Measurements from ENCODE around the gene VCAN.

Gene VCAN

DNA sequence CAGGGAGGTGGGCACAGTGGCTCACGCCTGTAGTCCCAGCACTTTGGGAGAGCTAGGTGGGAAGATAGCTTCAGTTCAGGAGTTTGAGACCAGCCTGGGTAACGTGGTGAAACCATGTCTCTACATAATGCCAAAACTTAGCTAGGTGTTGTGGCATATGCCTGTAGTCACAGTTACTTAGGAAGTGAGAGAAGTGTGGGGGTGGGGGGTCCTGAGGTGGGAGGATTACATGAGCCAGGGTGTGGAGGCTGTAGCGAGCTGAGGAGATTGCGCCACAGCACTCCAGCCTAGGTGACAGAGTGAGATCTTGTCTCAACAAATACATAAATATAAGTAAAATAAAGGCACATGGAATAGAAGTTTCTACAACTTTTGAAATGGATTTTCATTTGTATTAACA is 23.1 kb downstream of the VCAN start:
- no peak for DNase-seq

DNA sequence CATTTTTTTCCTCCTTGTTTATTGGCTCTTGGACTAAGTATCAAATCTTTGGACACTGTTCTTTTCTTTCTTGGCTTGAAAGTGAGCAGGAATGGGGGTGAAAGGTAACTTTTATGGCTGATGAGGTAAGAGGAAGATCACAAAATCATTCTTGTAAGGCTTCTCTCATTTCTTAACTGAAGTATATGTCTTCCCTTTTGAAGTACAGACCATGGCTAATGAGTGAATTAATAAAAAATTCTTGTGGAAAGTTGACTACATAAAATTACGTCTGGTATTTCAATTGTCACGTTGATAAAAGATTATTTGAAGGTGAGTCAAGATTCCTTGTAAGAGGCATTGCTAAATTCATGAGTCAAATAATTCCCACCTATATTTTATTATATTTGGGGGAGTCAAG is 25.1 kb downstream of the VCAN start:
- DNase-seq = no peak

DNA sequence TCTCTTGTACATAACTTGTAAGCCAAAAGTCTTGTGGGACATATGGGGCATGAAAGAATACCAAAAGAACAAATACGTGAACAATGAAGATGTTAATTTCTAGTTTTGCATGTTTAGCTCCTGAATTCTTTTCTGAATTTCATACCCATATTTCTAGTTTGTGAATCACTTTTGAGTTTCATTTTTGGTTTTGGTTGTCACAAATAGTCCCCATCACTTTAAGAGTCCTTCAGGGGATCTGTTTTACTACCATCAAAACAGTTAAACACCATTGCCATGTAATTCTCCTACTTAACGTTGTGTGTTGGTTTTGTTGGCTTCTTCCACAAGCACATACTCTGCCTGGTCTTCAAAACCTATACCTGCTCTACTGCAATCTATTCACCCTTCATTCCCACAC is 27.0 kb downstream of the VCAN start:
- no peak for DNase-seq

DNA sequence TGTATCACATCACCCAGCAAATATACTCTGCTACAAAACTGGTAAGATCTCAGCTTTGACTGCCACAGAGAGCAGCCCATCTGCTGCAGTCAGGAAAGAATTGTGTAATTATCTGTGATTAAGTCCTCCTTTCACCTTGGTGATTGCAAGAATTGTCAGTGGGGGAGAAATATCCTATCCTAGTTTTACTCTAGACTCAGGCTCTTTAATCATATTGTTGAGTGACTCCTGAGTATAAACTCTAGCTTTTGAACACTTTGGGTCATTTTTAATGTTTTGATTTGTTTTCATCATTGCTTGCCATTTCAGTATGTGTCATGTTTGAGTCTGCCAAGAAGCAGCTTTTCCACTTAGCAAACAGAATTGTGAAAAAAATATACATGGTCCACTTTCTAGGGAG is 32.1 kb downstream of the VCAN start:
- no peak for DNase-seq

DNA sequence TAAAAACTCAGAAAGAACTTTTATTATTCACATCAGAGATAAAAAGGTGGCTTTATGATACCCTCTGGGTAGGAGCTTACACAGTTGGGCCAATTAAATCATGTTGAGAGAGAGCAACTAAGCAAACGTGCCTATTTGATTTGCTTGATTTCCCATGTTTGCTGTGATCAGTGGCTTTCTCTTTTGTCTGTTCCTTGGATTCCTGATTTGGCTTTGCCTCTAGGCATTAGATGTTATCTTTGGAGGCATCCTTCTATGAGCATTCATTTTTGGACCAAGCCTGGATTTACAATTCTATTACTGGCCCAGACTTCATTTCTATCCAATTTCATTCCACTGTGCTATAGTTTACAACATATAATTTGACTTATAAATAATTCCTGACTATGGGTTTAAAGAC is 35.9 kb downstream of the VCAN start:
- no peak for DNase-seq

DNA sequence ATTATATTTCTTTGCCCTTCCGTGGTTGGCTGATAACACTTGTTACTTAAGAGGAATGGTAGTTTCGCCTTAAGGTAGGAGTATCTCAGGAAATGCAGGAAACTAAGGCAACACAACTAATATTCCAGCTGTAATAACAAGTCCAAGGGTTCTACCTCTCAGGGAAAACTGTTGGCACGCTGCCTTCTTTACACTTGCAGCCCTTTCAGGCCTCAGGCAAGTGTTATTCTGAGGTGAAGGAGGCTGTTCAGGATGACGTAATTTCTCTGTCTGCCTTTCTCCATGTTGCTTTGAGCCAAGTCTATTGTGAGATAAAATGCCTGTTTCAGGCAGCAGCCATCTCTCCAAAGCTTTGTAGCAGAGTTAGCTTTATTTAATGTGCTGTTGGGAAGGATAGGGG is 38.0 kb downstream of the VCAN start:
- DNase-seq = peak in 6 of 51 donors; percentile 1 to 16 (median 3)

DNA sequence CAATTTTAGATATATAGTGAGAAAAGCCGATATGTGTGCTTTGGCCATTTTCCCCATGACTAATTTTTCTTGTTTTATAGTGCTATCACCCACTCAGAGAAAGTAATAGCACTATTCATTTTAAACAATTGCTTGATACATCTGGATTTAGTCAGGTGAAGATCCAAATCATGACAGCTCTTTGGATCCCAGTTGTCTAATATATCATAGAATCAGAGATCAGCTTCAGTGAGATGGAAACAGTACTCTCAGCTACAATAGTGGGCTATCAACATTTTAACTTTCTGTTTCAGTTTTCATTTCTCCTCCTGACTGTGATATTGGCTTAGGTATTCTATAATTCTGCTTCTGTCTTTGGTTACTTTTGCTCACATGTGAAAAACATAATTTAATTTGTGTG is 38.7 kb downstream of the VCAN start:
- no peak for DNase-seq

DNA sequence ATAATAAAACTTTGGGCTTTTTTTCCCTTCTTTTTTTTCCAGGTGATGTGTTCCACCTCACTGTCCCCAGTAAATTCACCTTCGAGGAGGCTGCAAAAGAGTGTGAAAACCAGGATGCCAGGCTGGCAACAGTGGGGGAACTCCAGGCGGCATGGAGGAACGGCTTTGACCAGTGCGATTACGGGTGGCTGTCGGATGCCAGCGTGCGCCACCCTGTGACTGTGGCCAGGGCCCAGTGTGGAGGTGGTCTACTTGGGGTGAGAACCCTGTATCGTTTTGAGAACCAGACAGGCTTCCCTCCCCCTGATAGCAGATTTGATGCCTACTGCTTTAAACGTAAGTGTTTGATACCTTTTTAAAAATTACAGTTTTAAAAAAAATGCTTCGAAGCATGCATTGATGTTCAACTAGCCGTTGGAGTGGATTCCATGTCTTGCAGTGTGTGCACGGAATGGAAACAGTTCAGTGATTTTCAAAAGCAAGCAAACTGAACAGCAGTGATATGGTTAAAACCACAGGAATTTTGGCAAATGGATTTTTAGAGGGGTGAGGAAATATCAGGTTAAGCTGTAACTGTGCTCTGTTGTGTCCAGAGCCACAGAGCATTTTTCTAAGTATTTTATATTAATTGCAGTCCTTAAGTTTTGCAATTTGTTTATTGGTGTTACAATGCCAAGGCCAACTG is 40.7 kb downstream of the VCAN start:
- no peak for DNase-seq

DNA sequence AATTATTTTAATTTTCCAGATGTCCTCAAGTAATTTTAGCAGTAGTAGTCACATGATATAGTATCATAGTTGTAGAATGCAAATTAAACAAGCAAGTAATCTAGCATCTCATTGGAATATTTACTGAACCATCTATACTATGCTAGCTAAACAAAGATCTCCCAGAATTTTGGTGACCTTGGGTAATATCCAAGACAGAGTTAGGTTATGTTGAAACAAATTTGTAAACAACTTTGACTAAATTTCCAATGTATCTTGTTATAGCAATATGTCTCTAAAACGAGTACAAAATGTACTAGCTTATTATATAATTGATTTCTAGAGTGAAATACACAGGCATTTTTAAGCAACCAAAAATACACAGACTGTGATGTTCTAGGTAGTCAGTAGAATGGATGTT is 41.5 kb downstream of the VCAN start:
- no peak for DNase-seq

DNA sequence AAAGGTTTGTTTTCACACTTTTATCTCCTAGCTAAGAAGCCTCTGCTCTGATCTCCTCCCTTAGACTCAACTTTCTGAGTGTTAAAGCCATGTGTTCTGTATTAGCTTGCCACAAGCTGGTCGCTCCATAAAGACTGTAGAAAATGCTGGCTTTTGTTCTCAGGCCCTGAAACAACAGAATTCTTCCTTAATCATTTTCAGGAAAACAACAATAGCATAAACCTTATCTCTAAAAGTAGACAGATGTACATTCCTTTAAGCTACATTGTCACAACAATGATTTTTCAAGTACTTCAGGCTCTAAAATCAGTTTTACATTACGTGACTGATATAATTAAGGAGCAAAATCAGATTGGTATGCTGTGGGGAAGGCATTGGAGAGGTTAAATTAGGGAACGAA is 41.9 kb downstream of the VCAN start:
- no peak for DNase-seq

DNA sequence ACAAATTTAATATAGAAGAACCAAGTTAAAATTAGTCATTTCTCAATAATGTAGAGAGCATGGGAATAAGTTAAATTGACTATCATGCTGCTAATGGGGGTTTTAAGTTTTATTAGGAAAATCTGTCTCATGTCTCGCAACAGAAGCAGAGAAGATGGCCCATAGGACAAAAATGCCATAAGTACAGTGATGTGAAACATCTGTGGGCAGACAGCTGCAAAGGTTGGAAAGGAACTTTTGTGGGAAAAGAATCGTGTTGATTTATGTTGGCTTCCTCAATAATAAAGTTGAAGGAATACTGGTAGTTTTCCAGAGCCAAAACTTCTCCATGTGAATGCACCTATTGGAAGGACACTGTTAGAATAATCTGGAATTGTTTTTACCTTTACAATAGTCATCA is 44.8 kb downstream of the VCAN start:
- no peak for DNase-seq

DNA sequence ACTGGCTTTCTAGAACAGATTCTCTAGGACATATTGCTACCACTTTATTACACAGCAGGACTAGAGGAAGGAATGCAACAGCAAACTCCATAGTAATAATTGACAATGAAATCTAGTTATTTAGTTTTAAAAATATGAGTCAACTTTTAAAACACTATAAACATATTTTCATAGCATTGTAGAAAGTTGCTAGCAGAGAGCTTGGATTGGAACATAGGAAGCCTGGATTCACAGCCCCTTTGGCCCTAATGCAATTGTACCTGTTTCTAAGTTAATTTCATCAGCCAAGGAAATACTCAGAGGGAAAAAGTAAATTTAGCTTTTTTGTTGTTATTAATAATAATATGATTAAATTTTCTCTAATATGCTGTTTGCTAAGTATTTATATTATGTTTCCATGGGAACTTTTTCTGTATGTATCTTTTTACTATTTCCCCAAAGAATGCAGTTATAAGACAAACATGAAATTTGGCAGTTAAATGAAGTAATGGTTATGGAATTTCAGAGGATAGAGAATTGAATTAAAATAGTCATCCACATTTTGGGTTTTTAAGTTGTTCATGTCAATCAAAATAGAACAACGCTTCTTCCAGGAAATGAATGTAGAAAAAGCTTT is 45.6 kb downstream of the VCAN start:
- no peak for DNase-seq

DNA sequence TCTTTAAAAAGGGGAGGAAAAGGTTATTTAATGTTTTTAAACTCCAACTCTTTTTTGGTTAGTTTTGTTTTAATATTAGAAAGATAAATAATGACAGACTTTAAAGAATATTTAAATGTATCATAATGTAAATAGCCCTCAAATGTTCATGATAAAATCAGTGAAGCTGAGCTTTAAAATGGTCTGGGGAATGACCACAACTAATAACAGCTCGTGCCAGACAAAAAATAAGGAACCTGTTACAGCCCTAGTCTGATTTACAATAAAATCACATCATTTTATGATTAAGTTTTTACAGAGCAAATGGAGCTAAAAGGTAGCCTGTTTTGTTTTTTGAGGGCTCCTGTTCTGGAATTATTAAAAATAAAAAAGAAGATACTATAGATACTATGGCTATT is 46.1 kb downstream of the VCAN start:
- no peak for DNase-seq

DNA sequence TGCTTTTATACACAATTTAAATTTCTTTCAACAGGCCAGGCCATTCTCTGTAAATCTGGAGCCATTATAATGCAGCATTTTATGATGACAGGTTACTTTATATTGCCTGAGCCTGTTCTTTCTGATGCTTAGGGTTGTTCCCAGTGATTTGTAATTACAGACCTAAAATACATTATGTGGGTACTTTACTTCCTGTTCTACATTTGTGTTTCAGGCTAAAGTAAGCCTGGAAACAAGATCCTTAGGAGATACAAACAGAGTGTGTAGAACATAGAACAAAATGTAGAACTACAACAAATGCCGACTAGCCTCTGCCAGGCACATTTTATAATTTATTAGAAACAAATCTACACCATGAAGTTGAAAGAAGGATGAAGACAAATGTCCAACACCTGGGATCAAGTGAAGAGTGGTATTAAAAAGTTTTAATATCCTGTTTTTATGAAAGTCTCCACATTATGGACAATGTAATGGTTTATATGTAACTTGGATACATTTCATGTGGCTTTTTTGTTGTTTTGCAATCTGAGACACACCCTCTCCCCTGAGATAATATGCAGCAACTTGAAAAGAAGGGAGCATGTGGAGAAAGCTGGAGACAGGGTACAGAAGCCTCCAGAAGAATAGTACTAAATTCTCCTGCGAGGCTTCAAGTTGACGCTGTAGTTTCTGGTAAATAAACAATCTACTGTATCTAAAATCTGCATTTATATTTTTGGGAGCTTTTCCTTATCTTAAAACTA is 46.9 kb downstream of the VCAN start:
- no peak for DNase-seq

DNA sequence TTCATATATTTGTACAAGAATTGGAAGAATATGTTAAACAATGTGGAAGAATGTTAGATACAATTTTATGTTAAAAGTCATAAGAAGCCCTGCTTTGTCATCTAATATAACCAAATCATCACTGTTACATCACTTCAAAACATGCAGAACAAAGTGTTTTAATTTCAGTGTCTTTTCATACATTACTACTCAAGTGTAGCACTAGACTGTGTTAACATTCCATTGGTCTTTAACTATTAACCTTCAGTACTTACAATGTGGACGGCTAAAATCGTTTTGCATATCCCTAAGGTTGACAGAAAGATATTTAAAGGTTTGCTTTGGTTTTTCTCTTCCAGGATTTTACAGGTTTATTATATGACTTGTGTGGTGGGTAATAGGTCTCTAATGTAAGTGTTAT is 50.9 kb downstream of the VCAN start:
- DNase-seq = no peak

DNA sequence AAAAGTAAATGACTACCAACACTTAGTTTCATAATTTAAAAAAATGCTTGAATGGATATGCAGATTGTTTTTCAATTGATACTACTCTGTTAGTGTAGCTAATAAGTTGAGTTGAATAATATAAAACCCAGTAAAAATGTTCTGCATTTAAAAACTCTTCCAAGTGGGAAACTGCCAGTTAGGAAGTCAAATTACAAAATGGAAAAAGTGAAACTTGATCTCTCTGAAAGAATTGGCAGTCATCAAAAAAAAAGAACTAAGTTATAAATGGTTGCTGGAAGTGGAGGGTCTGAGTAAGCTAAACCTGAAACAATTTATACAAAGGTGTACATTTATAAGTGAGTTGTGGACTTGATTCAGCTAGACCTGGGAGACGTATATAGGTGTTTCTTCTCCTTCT is 52.4 kb downstream of the VCAN start:
- DNase-seq = no peak

DNA sequence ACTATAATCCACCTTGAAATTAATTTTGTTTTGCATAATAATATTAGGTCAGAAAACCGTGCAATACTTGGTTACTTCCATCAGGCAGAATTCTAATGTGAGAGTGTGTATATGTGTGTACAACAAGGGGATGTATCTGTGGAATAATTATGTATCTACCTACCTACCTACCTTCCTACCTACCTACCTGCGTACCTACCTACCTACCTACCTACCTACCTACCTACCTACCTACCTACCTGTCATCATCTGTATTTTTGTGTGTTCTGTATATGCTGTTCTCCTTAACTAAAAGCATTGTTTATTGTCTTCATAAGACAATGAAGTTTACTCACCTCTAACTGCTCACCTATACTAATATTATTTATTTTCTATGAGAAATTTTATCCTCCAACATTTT is 52.8 kb downstream of the VCAN start:
- DNase-seq = no peak

DNA sequence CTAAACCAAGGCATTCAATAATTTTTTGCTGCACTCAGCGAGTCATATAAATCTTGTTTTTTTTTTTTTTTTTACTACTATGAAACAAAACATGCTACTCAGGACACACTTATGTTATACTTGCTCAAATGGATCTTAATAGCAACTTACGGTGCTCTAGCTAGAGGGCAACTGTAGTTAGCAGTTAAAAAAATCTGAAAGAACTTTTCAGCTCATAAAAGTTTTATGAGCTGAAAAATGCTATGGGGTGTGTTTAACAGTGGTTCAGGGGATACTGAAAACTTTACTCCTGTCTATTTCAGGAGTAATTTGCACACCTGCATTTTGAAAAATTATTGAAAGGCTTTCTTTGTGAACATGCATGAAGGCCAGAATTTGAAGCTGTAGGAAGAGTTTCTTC is 53.4 kb downstream of the VCAN start:
- DNase-seq = no peak

DNA sequence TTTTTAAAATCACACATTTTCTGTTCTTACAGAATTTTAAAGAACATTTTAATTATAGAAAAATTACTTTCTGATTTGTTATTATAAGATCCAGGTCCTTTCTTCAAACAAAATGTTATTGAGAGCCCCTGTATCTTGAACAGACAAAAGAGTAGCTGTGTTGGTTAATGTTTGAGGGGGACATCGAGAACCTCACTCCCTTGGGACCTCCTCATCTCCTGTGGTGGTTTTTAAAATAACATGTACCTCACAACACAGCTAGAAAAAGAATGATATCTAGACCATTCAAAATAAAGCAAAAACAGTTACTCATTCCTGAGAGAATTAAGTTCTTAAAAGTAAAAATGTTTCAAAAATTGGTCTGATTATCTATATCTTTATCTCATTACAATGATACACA is 54.7 kb downstream of the VCAN start:
- DNase-seq = no peak

DNA sequence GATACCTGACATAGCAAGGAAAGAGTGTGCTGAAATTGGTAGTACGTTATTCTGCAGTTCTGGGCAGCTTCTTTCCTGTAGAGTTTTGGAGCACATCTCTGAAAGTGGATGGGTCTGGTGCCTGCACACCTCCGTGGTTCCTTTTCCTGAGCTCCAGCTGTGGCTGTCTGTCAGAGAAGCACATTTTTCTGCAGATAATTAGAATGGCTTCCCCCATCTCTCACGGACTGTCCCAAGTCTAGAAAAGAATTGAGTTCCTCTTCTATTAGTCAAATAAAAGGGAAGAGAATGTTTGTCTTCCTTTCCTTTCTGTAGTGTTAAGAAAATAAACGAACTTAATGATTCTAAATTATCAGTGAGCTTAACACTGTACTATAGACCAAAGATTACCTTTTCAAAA is 55.7 kb downstream of the VCAN start:
- DNase-seq = no peak

DNA sequence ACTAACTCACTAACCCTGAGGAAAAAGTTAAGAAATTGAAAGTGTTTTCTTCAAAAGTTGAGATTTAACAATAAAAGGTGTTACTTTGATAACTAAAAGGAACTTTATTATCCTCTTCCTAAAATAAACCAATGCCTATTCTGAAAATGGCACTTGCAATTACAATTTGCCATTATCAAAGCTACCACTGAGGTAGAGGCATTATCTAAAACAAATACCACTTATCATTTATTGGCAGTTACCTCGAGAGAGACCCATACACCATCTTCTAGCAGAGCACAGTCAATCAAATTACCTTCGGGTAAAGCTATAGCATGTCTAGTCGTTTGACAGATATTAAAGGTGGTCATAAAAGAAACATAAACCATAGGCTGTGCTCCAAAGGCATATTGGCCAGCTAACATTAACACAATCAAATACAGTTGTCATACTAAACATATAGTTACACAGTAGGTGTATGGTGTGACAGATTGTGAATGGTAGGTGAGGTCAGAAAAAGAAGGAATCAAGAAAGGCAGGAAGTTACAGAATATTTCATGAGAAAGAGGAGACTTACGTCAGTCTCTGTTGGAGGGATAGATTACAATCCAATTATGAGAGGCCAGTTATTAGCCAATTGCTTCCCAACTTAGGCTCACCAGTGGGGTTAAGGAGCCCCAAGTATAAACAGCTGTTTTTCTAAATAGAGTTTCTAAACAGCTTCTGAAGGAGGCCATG is 56.3 kb downstream of the VCAN start:
- DNase-seq = no peak

DNA sequence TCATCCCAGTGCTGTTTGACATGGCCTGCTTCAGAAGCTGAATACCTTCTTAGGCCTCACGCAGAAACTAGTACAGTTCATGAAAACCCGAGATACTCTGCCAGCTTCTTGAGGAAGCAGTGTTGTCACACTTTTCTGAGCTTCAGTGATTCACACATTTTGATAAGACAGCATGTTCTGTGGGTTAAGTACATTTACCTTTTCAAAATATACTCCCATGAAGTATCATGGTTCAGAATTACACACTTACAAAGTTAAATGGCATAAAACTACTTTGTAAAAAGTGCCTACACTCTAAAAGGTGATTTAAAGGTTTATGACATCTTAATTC is 56.9 kb downstream of the VCAN start:
- no peak for DNase-seq

DNA sequence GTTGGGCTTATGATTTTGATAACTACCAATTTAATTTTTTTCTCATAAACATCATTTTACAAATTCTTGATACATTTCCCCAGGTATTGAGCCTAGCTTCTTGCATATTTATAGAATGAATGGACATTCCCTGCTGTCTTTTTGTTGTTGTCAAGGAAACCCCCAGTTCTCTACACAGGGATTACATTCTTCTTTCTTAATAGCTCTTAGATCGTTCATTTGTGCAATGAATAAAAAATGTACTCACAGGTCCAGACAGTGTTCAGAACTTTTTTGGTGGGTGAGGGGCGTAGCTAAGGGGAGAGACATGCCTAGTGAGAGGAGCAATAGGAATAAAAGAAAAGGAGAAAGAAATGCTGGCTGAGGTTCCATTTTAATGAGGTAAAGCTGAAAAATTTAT is 58.6 kb downstream of the VCAN start:
- peak in 4 of 51 donors; percentile 3 to 32 (median 9) for DNase-seq

Data from hypothalamus (tissue), 51 donors.